Progenitor cell of endocrine pancreas (in vitro differentiated cells): ENCODE results near the gene SEZ6L. TPM values are rescaled to one million over a fixed set of nuclear protein-coding genes. Genes with fewer than 3 reads are reported as not detected.

Source experiments
- DNase-seq: peaks from one replicate; pipeline ENCODE4 v3.0.0; 2021; ENCODE audit warnings: low spot score; ENCODE audit not compliant: unreplicated experiment
- H3K27ac Mint-ChIP-seq: 2 replicates; pipeline ENCODE4 v1.8.0; 2021; ENCODE audit warnings: mild to moderate bottlenecking, moderate library complexity, mixed read lengths
- H3K27me3 Mint-ChIP-seq: 2 replicates; pipeline ENCODE4 v1.8.0; 2021; ENCODE audit warnings: mixed read lengths
- H3K36me3 Mint-ChIP-seq: 2 replicates; pipeline ENCODE4 v1.8.0; 2022; ENCODE audit warnings: mixed read lengths; ENCODE audit not compliant: insufficient read depth
- H3K4me1 Mint-ChIP-seq: 2 replicates; pipeline ENCODE4 v1.8.0; 2021; ENCODE audit warnings: low read depth, mixed read lengths
- H3K4me3 Mint-ChIP-seq: 2 replicates; pipeline ENCODE4 v1.8.0; 2021; ENCODE audit warnings: low read depth, mild to moderate bottlenecking, moderate library complexity, mixed read lengths
- H3K9me3 Mint-ChIP-seq: 2 replicates; pipeline ENCODE4 v1.8.0; 2021; ENCODE audit warnings: low read depth, mixed read lengths
- total RNA-seq: library from RNA; stranded (reverse); gene quantifications from 2 replicates; pipeline ENCODE4 v1.2.1, GENCODE V29; 2021
- TF ChIP-seq, protein P1 (sequence below): fragments of 200-600 bp; sonication (generic); IDR thresholded peaks from one replicate; pipeline ENCODE4 v1.5.0; 2021; ENCODE audit warnings: antibody characterized with exemption, mild to moderate bottlenecking; ENCODE audit not compliant: unreplicated experiment

Gene SEZ6L
- total RNA-seq, 1 donor from 2014 or later, result 26.2 TPM

DNA sequence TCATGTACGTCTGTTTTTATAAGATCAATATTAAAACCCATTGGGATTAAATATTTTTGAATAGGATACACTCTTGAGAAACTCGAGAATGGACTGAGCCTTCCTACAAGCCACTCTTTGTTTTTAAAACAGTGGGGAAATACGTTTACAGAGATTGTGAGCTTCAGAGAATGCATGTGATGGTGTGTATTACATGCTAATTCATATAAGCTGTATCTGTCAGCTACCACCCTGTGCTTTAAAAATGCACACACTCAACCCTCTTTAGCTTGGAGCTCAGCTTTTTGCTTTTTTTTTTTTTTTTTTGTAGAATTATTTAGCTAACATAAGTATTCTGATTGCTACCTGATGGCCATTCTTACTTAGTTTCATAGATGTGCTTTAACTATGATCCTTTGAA is 213.5 kb downstream of the SEZ6L start:
- Mint-ChIP-seq H3K4me3 (no peak overlapping the region), H3K9me3 (peaks cover 3% of the 10 kb centered on the region), H3K27ac (no peak overlapping the region), H3K4me1 (peaks cover 5% of the 10 kb centered on the region), H3K36me3 (peaks cover 1% of the 10 kb centered on the region), H3K27me3 (peaks cover 19% of the 10 kb centered on the region)
- DNase-seq, result no peak
- TF ChIP-seq, protein P1, sequence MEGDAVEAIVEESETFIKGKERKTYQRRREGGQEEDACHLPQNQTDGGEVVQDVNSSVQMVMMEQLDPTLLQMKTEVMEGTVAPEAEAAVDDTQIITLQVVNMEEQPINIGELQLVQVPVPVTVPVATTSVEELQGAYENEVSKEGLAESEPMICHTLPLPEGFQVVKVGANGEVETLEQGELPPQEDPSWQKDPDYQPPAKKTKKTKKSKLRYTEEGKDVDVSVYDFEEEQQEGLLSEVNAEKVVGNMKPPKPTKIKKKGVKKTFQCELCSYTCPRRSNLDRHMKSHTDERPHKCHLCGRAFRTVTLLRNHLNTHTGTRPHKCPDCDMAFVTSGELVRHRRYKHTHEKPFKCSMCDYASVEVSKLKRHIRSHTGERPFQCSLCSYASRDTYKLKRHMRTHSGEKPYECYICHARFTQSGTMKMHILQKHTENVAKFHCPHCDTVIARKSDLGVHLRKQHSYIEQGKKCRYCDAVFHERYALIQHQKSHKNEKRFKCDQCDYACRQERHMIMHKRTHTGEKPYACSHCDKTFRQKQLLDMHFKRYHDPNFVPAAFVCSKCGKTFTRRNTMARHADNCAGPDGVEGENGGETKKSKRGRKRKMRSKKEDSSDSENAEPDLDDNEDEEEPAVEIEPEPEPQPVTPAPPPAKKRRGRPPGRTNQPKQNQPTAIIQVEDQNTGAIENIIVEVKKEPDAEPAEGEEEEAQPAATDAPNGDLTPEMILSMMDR, result no peak

DNA sequence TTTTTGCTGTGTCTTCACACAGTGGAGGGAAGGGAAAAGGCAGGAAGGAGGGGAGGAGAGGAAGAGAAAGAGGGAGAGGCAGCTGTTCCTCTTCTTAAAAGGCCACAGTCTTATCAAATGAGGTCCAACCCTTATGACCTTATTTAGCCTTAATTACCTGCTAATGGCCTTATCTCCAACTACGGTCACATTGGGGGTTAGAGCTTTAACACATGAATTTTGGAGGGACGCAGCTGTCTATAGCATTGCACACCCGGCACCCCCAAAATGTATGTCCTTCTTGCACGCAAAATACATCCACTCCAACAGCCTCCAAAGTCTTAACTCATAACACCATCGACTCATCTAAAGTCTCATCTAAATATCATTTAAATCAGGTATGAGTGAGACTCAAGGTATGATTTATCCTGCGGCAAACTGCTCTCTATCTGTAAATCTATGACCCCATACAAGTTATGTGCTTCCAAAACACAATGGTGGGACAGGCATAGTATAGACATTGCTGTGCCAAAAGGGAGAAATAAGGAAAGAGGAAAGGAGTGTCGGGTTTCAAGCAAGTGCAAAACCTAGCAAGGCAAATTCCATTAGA is 214.8 kb downstream of the SEZ6L start:
- Mint-ChIP-seq H3K36me3 (peaks cover 1% of the 10 kb centered on the region), H3K27me3 (peaks cover 11% of the 10 kb centered on the region), H3K4me1 (peaks cover 5% of the 10 kb centered on the region), H3K9me3 (no peaks in the 10 kb centered on the region), H3K27ac (no peak overlapping the region), H3K4me3 (no peak overlapping the region)
- TF ChIP-seq, protein P1, result no peak
- no peak for DNase-seq

DNA sequence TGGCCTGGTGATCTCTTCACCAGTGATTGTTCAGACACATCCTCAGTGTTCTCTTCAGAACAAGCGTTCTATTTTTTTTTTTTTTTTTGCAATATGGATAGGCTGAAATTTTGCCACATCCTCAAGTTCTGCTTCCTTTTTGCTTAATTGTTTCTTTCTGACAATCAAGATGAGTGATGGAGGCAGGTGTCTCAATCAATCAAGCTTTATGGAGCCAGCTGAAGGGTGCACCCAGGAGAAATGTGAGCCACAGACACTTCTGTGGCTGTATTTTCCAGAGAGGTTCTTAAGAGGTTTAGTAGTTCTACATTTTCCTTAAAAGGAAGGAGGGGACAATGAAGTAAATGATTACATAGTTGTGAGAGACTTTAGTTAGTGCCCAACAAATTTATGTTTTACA is 215.9 kb downstream of the SEZ6L start:
- no peak for DNase-seq
- Mint-ChIP-seq H3K4me3 (no peak overlapping the region), H3K4me1 (peaks cover 5% of the 10 kb centered on the region), H3K27ac (no peak overlapping the region), H3K36me3 (no peaks in the 10 kb centered on the region), H3K9me3 (no peaks in the 10 kb centered on the region), H3K27me3 (peaks cover 9% of the 10 kb centered on the region)
- TF ChIP-seq, protein P1, result no peak

DNA sequence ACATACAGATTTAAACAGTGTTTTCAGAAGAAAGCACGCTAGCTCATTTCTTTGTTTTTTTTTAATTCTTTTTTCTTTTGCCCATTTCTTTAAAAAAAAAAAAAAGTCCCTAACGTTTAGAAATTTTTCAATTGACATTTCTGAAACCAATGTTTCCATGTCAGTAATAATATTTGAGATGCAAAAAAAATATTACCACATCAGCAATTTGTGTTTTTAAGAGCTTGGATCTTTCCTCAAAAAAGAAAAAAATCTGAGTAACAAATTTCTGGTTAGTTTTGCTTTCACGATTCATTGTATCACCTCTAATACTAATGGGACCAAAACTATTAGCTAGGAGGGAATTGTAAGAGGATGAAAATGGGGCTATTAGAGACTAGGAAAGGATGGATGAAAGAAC is 219.9 kb downstream of the SEZ6L start:
- Mint-ChIP-seq H3K4me3 (no peak overlapping the region), H3K9me3 (no peaks in the 10 kb centered on the region), H3K4me1 (peaks cover 7% of the 10 kb centered on the region), H3K36me3 (no peaks in the 10 kb centered on the region), H3K27me3 (no peaks in the 10 kb centered on the region), H3K27ac (no peak overlapping the region)
- TF ChIP-seq, protein P1, result no peak
- no peak for DNase-seq

DNA sequence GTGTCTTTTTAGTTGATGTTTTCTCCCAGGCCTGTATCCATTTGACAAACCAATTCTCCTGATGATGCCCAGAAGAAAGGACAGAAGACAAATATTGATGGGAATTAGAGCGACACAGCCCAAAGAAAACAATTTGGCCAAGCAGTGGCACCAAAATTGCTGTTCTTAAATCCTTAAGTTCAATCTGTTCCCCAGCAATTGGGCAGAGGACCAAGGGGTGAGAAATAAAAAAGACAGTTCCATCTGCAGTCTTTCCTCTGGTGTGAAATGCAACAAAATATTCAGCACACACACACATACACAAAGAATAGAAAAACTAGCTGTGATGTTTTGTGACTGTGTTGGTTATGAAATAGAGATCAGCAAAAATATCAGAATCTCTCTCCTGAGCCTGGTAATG is 221.8 kb downstream of the SEZ6L start:
- Mint-ChIP-seq H3K27me3 (no peaks in the 10 kb centered on the region), H3K4me1 (peaks cover 6% of the 10 kb centered on the region), H3K4me3 (no peak overlapping the region), H3K36me3 (no peaks in the 10 kb centered on the region), H3K9me3 (no peaks in the 10 kb centered on the region), H3K27ac (no peak overlapping the region)
- TF ChIP-seq, protein P1, result no peak
- DNase-seq, result no peak
